Esophagus squamous epithelium (tissue), 4 donors: ENCODE data around the gene GPR176.

Source experiments
- POLR2A ChIP-seq, 4 donors: fragments of 450-650 bp; IDR thresholded peaks; one replicate each; pipeline ENCODE4 v1.6.1; 2017; ENCODE audit warnings: antibody characterized with exemption in 4 of 4, mild to moderate bottlenecking in 4 of 4, moderate library complexity in 3 of 4
- TF ChIP-seq, protein P1 (sequence below), 6 experiments: fragments of 450-650 bp in 4 of 6; fragments of 200-600 bp in 2 of 6; sonication (generic) in 2 of 6; IDR thresholded peaks; one replicate each; pipeline ENCODE4 v1.5.1; 2016 to 2019; ENCODE audit warnings: antibody characterized with exemption in 6 of 6, mild to moderate bottlenecking in 4 of 6, moderate library complexity in 4 of 6

- TF ChIP-seq POLR2A (IDR thresholded peaks at IDR 0.05): no peak
- TF ChIP-seq, protein P1, sequence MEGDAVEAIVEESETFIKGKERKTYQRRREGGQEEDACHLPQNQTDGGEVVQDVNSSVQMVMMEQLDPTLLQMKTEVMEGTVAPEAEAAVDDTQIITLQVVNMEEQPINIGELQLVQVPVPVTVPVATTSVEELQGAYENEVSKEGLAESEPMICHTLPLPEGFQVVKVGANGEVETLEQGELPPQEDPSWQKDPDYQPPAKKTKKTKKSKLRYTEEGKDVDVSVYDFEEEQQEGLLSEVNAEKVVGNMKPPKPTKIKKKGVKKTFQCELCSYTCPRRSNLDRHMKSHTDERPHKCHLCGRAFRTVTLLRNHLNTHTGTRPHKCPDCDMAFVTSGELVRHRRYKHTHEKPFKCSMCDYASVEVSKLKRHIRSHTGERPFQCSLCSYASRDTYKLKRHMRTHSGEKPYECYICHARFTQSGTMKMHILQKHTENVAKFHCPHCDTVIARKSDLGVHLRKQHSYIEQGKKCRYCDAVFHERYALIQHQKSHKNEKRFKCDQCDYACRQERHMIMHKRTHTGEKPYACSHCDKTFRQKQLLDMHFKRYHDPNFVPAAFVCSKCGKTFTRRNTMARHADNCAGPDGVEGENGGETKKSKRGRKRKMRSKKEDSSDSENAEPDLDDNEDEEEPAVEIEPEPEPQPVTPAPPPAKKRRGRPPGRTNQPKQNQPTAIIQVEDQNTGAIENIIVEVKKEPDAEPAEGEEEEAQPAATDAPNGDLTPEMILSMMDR (IDR thresholded peaks at IDR 0.05): no peak
Observed at GRCh38 chr15:39968273-39969001, 48.4 kb upstream of the GPR176 start.
